GM18909 (cell line): ENCODE data around the gene TRPM7.
"Not testable (repeated sequence)": the region's sequence is repeated elsewhere in the genome, so short reads cannot be mapped to it uniquely, and the experiment has no call there.

Source experiments
- ATAC-seq: cut with Tn5 transposase; IDR thresholded peaks from one replicate; pipeline ENCODE4 v1.9.1; 2021; ENCODE audit warnings: mild to moderate bottlenecking; ENCODE audit not compliant: unreplicated experiment, poor library complexity

The TRPM7 gene

GRCh38 chr15:50675535-50676144 is 11.0 kb downstream of the TRPM7 start:
- no peak for ATAC-seq

- ATAC-seq, result no peak
Observed at GRCh38 chr15:50670115-50670514, 16.5 kb downstream of the TRPM7 start.

- no peak for ATAC-seq
Observed at GRCh38 chr15:50669611-50670010, 17.0 kb downstream of the TRPM7 start.

GRCh38 chr15:50665938-50666337 is 20.7 kb downstream of the TRPM7 start:
- ATAC-seq, result no peak

- no peak for ATAC-seq
Observed at GRCh38 chr15:50655555-50655954, 31.0 kb downstream of the TRPM7 start.

- ATAC-seq, result no peak
Observed at GRCh38 chr15:50653156-50653743, 33.3 kb downstream of the TRPM7 start.

GRCh38 chr15:50652671-50653070 is 33.9 kb downstream of the TRPM7 start:
- no peak for ATAC-seq

- no peak for ATAC-seq
Observed at GRCh38 chr15:50641318-50641717, 45.3 kb downstream of the TRPM7 start.

- no peak for ATAC-seq
Observed at GRCh38 chr15:50636146-50636545, 50.5 kb downstream of the TRPM7 start.

- no peak for ATAC-seq
Observed at GRCh38 chr15:50633653-50634052, 52.9 kb downstream of the TRPM7 start.

GRCh38 chr15:50628421-50628820 is 58.2 kb downstream of the TRPM7 start:
- no peak for ATAC-seq

- ATAC-seq, result no peak
Observed at GRCh38 chr15:50627351-50628055, 59.1 kb downstream of the TRPM7 start.

GRCh38 chr15:50624616-50625168 is 61.9 kb downstream of the TRPM7 start:
- ATAC-seq, result no peak

- ATAC-seq, result not testable (repeated sequence)
Observed at GRCh38 chr15:50622361-50622943, 64.1 kb downstream of the TRPM7 start.

- not testable (repeated sequence) for ATAC-seq
Observed at GRCh38 chr15:50616960-50617359, 69.6 kb downstream of the TRPM7 start.

GRCh38 chr15:50616554-50616953 is 70.0 kb downstream of the TRPM7 start:
- ATAC-seq, result not testable (repeated sequence)

- ATAC-seq, result no peak
Observed at GRCh38 chr15:50613600-50613999, 73.0 kb downstream of the TRPM7 start.

GRCh38 chr15:50607129-50607528 is 79.5 kb downstream of the TRPM7 start:
- no peak for ATAC-seq

- no peak for ATAC-seq
Observed at GRCh38 chr15:50605462-50605861, 81.1 kb downstream of the TRPM7 start.

GRCh38 chr15:50602028-50602427 is 84.6 kb downstream of the TRPM7 start:
- not testable (repeated sequence) for ATAC-seq

GRCh38 chr15:50594311-50594710 is 92.3 kb downstream of the TRPM7 start:
- ATAC-seq, result no peak
